Hematopoietic multipotent progenitor cell treated with erythropoietin and hydrocortisone succinate and interleukin-3 and kit ligand, for 4 days (in vitro differentiated cells): Measurements from ENCODE around the gene NDFIP2.
A peak's percentile ranks its signal among the peaks of the same experiment; 100 is the strongest.

Experiments
- DNase-seq: peaks from one replicate; pipeline ENCODE4 v3.0.0-alpha.2; 2015

NDFIP2 gene, protein sequence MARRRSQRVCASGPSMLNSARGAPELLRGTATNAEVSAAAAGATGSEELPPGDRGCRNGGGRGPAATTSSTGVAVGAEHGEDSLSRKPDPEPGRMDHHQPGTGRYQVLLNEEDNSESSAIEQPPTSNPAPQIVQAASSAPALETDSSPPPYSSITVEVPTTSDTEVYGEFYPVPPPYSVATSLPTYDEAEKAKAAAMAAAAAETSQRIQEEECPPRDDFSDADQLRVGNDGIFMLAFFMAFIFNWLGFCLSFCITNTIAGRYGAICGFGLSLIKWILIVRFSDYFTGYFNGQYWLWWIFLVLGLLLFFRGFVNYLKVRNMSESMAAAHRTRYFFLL

DNA sequence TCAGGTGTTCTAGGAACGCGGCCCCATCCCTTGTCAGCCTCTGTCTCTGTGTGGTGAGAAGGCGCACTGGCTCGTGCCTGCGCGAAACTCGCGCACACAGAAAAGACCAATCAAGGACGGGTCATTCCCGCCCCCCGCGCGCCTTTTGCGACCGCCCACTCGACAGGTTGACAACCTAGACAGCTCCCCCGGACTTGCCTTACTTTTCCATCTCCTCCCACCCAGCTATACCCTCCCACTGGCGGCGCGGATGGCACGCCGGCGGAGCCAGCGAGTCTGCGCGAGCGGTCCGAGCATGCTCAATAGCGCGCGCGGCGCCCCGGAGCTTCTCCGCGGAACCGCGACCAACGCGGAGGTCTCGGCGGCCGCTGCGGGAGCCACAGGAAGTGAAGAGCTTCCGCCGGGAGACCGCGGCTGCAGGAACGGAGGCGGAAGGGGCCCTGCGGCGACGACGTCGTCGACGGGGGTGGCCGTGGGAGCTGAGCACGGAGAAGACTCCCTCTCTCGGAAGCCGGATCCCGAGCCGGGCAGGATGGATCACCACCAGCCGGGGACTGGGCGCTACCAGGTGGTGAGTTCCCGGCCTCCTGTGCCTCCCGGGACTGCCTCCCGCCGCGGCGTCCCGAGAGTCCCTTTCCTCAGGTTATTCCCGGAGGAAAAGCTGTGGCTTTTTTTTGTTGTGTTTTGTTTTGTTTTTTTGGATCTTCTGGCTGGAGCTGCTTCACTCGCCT is at the start of gene NDFIP2:
Gene NDFIP2, plus strand, starts transcription at position 202 of the 731 bp plus-strand sequence. Its CDS starts 49 bp downstream, at position 251.
- peak; percentile 89 for DNase-seq

DNA sequence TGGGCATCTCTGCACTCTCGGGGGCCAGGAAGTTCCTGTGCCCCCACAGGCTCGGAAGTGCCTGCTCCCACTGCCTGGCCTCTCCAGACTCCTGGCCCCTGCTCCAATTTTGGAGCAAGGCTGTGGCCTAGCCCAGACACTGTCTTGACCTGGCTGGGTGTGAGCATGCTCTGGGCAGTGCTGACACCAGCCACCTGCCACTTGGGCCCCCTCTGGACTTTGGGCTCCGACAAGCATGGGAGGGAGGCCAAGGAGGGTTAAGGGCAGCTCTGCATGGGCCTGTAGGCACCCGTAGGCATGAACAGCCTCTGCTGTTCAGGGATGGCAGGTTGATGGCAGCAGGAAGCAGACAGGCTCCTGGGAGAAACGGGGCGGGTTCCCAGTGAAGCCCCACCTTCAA is 48.9 kb upstream of the NDFIP2 start:
- DNase-seq = no peak

DNA sequence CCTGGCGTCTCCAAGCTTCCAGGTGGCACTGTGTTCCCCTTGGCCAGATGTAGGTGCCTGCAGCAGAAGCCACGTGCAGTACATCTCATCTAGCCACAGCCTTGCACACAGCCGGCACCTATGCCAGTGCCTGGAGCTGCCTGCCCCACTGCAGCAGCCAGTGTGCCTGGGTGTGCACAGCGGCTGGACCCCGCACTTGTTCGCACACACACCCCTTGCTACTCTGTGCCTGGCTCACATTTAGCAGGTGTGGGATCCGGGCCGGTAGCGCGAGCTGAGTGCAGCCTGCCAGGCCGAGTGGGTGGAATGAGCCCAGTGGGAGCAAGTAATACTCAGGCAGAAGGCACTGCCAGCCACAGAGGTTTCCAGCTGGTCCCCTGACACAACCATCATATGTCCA is 48.0 kb upstream of the NDFIP2 start:
- DNase-seq = no peak

DNA sequence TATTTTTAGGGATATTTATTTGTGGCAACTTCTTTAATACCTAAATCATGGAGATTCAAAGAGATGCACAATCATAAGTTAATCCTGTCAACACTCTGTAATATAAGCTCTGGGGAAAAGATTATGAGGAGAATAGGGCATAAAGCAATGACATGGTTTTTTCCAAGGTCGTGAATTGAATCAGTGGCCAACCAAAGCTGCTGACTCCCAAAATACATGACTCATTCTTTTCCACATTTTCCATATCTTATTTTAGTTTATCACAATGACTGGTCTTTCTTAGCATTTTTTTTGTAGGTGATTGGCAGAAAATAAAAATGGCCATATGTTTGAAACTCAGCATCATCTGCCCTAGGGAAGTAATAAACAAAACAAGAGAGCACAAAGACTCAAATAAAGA is 46.4 kb upstream of the NDFIP2 start:
- DNase-seq = no peak

DNA sequence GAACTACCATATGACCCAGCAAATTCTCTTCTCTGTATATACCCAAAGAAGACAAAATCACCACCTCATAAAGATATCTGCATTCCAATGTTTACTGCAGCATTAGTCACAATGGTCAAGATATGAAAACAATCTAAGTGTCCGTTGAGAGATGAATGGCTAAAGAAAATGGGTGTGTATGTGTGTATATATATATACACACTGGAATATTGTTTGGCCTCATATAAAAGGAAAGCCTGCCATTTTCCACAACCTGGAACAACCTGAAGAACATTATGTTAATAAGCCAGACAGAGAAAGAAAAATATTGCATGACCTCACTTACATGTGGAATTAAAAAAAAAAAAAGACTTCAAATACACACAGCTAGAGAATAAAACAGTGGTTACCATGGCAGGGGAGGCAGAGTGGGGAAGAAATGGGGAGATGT is 45.4 kb upstream of the NDFIP2 start:
- DNase-seq = no peak

DNA sequence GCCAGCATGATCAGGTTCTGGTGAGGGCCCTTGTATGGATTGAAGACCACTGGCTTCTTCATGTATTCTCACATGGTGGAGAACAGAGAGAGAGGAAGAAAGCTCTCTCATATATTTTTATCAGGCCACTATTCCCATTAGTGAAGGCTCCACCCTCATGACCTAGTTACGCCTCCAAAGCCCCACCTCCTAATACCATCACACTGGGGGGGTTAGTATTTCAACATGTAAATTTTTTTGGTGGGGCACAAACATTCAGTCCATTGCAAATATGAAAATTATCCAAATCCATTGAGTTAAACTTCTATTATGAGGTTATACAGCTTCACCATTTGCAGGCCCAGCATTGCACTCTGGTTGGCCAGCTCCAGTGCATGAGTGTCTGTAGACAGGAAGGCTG is 41.7 kb upstream of the NDFIP2 start:
- no peak for DNase-seq

DNA sequence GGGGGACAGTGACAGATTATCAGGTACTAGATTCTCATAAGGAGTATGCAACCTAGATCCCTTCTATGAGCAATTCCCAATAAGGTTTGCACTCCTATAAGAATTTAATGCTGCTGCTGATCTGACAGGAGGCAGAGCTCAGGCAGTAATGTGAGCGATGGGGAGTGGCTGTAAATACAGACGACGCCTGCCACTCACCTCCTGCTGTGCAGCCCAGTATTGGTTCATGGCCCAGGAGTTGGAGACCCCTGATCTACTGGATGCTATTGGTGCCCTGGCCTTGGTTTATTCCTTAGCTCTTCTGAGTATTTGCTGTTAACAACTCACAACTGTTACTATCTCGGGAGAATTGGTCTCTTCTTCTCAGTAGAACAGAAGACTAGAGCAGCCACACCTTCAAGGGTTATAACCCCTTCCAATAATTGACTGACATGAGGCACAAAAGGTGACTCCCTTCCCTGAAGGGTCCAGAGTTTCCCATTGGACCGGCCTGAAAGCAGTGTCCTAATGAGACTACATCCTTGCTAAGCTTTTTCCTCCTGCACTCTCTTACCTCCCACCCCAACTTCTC is 39.9 kb upstream of the NDFIP2 start:
- DNase-seq = no peak

DNA sequence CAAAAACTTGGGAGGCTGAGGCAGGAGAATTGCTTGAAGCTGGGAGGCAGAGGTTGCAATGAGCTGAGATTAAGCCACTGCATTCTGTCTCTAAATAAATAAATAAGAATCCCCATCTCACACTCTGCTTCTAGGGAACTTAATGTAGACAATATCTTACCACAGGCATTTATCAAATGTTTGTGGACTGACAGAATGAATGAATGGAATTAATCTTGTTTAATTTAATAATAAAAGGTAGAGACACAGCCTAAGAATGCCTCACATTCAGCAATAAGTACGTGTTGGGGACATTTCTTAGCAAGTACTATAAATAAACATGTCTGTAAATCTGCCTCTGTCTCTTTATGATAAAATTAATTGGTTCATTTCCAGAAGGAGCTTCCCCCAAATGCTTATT is 38.7 kb upstream of the NDFIP2 start:
- no peak for DNase-seq

DNA sequence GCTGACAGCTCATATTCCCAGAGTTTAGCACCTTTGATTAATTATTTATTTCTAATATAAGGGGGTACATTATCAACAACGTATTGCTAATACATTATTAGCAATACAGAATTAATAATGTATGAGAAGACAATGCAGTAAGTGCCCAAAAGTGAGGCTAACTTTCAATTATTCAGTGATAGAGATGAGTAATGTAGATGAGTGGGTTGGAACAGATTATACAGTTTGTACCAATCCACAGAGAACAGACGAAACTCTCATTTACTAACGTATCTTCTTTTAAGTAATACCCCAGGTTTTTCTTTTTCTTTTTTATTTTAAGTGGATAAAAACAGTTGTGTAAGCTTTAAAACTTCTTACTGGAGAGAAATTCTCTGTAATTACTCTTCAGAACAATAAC is 38.2 kb upstream of the NDFIP2 start:
- no peak for DNase-seq

DNA sequence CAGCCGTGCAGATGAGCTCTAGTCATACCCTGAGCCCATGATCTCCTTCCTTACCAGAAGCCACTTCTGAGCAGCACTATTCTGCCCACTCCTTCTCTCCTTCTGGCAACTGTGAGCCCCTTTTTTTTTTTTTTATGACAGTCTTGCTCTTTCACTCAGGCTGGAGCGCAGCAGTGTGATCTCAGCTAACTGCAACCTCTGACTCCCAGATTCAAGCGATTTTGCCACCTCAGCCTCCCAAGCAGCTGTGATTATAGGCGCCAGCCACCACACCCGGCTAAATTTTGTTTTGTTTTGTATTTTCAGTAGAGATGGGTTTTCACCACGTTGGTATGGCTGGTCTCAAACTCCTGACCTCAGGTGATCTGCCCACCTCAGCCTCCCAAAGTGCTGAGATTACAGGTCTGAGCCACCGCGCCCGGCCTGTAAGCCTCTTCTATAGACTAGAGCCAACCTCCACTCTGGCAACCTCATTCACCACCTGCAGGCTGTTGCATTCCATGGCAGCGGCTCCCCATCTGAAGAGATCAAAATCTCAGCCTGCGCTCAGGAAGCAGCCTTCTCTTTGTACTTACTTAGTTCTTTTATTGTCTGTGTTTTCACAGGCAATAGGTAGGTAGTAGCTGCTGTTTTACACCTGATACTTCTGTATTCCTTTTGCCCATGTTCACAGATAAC is 34.8 kb upstream of the NDFIP2 start:
- no peak for DNase-seq

DNA sequence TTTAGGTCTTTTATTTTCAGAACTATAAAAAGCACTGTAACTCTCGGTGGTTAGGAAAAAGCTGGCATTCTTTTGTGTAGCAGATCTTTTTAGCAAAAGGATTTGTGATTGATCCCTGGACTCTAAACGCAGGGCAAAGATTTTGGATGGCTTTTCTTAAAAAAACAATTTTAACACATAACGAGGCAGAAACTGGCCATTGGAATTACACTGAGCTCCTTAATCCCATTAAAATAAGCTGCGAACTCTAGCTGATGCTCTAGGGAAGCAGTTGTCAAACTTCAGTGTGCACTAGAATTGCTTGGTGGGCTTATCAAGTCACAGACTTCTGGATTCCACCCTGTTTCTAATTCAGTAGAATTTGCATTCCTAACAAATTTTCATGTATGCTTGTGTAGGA is 33.8 kb upstream of the NDFIP2 start:
- DNase-seq = no peak

DNA sequence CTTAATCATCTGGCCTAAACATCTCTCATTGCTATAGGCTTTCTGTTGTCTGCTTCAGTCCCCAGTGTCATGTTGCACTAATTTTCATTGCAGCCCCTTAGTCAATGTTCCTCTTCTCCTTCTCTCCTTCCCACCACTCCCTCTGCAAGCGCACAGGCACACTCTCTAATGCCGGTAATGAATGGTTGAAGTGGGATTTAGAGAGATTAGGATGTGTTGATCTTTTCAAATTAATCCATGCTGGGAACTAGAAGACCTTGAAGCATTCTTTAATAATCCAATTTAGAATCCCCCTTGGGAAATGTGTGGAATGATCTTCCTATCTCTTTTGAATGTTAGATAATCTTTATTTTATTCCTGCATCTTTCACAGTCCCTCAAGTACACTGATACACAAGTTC is 33.2 kb upstream of the NDFIP2 start:
- no peak for DNase-seq

DNA sequence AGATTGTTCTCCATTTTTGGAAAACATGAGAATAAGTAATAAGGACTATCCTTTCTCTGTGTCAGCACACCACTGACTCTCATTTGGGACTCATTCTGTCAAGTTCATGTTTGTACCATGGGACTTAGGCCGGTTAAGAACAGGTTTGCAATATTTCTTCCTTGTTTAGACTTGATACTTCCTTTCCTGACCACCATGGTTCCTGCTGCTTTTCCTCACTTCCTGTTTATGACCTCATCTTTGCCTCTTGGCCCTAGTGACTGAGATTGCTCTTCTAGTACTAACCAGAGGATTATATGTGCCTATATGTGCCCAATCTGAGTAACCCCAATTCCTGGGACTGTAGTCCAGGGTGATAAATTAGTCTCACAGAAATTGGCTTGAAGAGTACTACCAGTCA is 32.5 kb upstream of the NDFIP2 start:
- DNase-seq = peak; percentile 38

DNA sequence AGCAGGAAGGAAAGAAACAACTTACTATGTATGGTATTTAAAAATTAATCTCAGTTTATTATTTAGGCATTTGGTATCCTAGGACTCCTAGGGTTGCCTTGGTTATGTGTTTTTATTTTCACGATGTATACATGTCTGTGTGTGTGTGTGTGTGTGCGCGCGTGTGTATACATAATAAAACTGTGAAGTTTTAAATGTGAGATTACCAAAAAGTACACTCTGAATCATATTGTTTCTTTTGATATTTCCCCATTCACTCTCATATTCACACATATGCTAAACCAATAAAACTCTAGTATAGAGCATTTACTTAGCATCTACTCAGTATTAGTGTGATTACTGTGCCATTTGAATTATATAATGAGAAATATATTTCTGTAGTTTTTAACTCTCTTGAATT is 30.8 kb upstream of the NDFIP2 start:
- DNase-seq = no peak

DNA sequence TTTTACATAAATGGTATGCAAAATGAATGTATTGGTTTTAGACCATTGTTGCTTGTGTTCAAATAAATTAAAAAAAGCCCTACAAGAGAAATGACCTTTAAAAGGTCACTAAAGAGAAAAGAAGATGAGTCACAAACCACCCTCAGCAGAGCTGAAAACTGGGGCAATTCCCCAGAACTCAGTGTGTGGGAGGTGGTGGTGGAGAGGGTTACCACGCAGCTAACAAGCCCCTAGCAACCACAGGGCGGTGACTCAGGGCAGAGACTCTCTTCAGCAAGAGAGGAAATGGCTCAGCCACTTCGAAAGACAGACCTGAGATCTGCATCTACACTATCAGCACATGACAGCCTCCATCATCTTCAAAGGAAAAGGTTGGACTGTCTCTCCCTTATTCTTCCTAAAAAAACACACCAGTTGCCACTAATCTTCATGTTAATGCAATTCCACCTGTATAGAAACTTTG is 29.4 kb upstream of the NDFIP2 start:
- DNase-seq = peak; percentile 88

DNA sequence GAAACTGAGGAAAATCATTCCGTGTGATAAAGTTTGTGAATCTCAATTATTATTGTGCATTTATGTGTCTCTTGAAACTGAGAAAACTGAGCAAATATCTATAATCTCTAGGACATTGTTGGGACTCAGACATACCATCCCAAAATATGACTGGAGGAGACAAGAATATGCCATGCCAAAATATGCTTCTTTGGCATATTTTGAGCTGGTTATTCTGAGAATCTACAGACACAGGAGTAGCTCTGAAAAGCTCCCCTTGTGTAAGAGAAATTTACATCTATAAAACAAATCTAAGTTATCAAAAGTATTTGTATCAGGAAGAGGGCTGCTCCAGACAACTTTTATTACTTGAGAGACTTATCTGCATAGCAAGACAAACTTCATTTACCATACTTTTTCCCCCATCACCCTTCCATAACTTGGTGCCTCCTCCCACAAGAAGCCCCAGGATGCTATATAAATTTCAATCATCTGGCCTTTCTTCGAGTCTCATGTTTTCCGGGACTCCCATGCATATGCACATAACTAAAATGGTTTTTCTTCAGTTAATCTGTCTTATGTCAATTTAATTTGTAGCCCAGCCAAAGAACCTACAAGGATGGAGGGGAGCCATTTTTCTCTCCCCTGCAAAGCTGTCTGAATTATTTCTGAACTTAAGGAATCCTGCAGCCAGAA is 28.6 kb upstream of the NDFIP2 start:
- no peak for DNase-seq

DNA sequence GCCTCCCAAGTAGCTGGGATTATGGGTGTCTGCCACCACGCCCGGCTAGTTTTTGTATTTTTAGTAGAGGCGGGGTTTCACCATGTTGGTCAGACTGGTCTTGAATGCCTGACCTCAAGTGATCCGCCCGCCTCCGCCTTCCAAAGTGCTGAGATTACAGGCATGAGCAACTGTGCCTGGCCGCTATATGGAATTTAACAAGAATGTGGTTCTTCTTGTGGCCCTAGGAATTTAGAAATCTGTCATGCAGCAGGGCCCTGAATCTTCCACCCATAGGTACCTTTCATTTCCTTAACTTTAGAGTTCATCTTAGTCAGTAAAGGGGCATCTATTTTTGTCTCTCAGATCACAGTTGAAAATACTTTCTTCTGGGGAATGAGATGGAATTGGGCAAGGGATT is 25.6 kb upstream of the NDFIP2 start:
- no peak for DNase-seq

DNA sequence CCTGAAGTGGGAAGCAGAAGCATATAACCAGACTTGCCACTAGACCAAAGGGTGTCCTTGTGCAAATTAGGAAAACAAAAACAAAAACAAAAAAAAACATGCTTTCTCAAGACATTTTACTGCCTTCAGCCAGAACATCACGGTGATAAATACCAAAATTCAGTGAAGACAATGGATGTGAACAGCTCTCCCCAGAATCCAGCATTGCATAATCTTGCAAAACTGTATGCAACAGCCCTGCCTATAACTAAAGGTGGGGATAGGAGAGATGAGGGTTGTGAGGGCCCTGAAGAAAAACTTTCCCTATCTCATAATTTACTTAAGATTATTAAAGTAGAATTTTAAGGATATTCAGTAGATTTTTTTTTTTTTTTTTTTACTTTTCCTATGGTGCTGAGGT is 24.9 kb upstream of the NDFIP2 start:
- no peak for DNase-seq

DNA sequence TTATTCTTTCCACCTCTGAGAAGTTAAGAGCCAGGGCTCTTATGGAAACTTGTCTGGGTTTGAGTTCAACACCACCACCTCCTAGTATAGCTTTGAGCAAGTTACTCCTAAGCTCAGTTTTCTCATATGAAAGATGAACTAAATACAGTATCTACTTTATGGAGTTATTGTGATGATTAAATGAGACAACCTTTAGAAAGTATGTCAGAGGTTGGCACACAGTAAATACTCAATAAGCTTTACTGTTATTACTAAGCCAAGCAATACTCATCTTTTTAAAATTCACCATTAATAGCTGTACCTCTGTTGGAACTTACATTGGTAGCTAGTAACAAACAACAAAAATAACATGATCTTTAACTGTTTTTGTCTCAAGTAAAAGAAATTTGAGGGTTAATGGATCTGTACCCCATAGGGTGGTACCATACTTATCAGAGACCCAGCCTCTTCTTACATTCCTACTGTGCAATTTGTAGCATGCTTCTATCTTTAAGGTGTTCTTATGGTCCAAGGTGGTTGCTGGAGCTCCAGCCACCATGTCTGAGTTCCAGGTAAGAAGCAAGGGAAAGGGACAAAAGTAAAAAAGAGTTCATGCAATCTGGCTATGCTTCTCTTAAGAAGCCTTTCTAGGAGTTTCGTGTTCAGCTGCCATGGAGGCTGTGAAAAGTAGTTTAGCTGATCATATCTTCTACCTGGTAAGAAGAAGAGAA is 24.1 kb upstream of the NDFIP2 start:
- no peak for DNase-seq

DNA sequence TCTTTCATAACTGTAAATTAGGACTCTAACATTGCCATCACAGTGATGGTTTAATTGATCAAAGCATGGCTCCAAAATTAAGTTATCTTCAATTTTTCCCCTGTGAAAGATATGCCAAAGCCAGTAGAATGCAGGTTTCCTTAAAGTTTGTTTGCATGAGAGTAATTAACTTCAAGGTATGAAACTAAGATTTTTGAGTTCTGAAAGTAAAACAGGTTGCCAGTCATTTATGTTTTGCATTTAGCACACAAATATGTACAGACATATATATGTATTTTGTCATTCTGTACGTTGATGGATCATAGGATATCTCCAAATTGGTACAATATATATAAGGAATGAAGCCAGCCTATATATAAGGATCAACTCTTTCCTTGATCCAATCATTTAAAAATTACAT is 23.6 kb upstream of the NDFIP2 start:
- DNase-seq = no peak

DNA sequence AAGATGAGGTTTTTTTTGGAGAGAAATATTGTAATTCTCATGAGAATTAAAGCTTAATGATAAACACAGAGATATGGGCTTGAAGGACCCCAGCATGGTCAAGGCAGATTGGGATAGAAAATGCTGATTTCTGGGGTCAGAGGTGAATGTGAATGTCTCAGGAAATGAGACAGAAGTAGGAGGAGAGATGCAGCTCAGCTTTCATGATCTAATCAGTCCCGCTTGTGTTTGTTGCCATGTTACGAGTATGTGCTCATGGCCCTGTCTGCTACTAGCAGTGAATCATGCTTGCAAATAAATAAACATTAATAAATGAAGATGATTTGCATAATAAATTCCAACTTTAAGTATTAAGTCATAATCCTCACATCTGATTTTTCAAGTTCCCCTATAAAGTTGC is 23.0 kb upstream of the NDFIP2 start:
- DNase-seq = peak; percentile 28

DNA sequence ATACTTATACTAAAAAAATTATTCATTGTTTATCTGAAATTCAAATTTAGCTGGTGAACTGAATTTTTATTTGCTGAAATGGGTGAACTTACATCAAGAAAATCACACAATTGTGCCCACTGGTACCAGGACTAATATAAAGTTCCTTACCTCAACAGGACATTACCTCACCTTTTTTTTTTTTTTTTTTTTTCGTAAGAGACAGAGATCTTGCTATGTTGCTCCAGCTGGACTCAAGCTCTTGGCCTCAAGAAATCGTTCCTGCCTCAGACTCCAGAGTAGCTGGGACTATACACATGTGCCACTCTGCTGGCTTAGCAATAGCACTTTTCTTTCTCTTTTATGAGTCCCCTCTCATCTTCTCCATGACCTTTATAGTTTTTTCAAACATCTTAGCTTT is 22.5 kb upstream of the NDFIP2 start:
- no peak for DNase-seq
